Measurements from ENCODE around the gene CPB2. TPM values are rescaled to one million over a fixed set of nuclear protein-coding genes. Genes with fewer than 3 reads are reported as not detected.
A peak's percentile ranks its signal among the peaks of the same experiment; 100 is the strongest.

CPB2 gene
- total and polyA plus RNA-seq, 4 donors = 0.11 to 0.30 (median 0.16) TPM; not detected in 1

GRCh38 chr13:46127358-46128023 is 22.7 kb upstream of the CPB2 start:
- Histone ChIP-seq H3K27me3 (ENCODE audit: control insufficient read depth, insufficient read depth, low read length) (no peaks in the 10 kb centered on the region), H3K36me3 (ENCODE audit: control insufficient read depth, insufficient read depth, low read length) (no peaks in the 10 kb centered on the region), H3K27ac (ENCODE audit: low read depth, low read length) (no peak overlapping the region), H3K4me3 (ENCODE audit: low read depth, low read length) (no peak overlapping the region), H3K9me3 (ENCODE audit: control insufficient read depth, insufficient read depth, low read length) (no peaks in the 10 kb centered on the region), H3K4me1 (ENCODE audit: control insufficient read depth, insufficient read depth, low read length) (no peaks in the 10 kb centered on the region)
- 95% methylated on average over 7 of the region's 7 CpGs for WGBS (ENCODE audit: insufficient coverage)
- no peak for DNase-seq (ENCODE audit: low read depth in 4 of 6, low spot score in 6 of 6)

GRCh38 chr13:46126552-46127357 is 21.9 kb upstream of the CPB2 start:
- H3K36me3 ChIP-seq (ENCODE audit: control insufficient read depth, insufficient read depth, low read length) = no peaks in the 10 kb centered on the region
- 60% methylated on average over 1 of the region's 6 CpGs for WGBS (ENCODE audit: insufficient coverage)
- DNase-seq (ENCODE audit: low read depth in 4 of 6, low spot score in 6 of 6) = peak in 4 of 6 donors; percentile 42 to 90 (median 73)
- no peaks in the 10 kb centered on the region for H3K9me3 ChIP-seq (ENCODE audit: control insufficient read depth, insufficient read depth, low read length)
- H3K27me3 ChIP-seq (ENCODE audit: control insufficient read depth, insufficient read depth, low read length) = no peaks in the 10 kb centered on the region
- H3K4me3 ChIP-seq (ENCODE audit: low read depth, low read length) = no peak overlapping the region
- H3K27ac ChIP-seq (ENCODE audit: low read depth, low read length) = no peak overlapping the region
- no peaks in the 10 kb centered on the region for H3K4me1 ChIP-seq (ENCODE audit: control insufficient read depth, insufficient read depth, low read length)

- H3K27ac ChIP-seq (ENCODE audit: low read depth, low read length) = no peak overlapping the region
- no CpG with 5 or more reads among the region's 2 CpGs for WGBS (ENCODE audit: insufficient coverage)
- no peaks in the 10 kb centered on the region for H3K36me3 ChIP-seq (ENCODE audit: control insufficient read depth, insufficient read depth, low read length)
- H3K4me1 ChIP-seq (ENCODE audit: control insufficient read depth, insufficient read depth, low read length) = no peaks in the 10 kb centered on the region
- H3K27me3 ChIP-seq (ENCODE audit: control insufficient read depth, insufficient read depth, low read length) = no peaks in the 10 kb centered on the region
- no peak overlapping the region for H3K4me3 ChIP-seq (ENCODE audit: low read depth, low read length)
- H3K9me3 ChIP-seq (ENCODE audit: control insufficient read depth, insufficient read depth, low read length) = no peaks in the 10 kb centered on the region
- no peak for DNase-seq (ENCODE audit: low read depth in 4 of 6, low spot score in 6 of 6)
Observed at GRCh38 chr13:46126056-46126455, 21.2 kb upstream of the CPB2 start.

- Histone ChIP-seq H3K9me3 (ENCODE audit: control insufficient read depth, insufficient read depth, low read length) (no peaks in the 10 kb centered on the region), H3K4me1 (ENCODE audit: control insufficient read depth, insufficient read depth, low read length) (no peaks in the 10 kb centered on the region), H3K4me3 (ENCODE audit: low read depth, low read length) (no peak overlapping the region), H3K27ac (ENCODE audit: low read depth, low read length) (no peak overlapping the region), H3K27me3 (ENCODE audit: control insufficient read depth, insufficient read depth, low read length) (no peaks in the 10 kb centered on the region), H3K36me3 (ENCODE audit: control insufficient read depth, insufficient read depth, low read length) (no peaks in the 10 kb centered on the region)
- DNase-seq (ENCODE audit: low read depth in 4 of 6, low spot score in 6 of 6) = no peak
- 70% methylated on average over 5 of the region's 11 CpGs for WGBS (ENCODE audit: insufficient coverage)
Observed at GRCh38 chr13:46124967-46125933, 20.4 kb upstream of the CPB2 start.

GRCh38 chr13:46124531-46124966 is 19.7 kb upstream of the CPB2 start:
- no peaks in the 10 kb centered on the region for H3K4me1 ChIP-seq (ENCODE audit: control insufficient read depth, insufficient read depth, low read length)
- no peaks in the 10 kb centered on the region for H3K27me3 ChIP-seq (ENCODE audit: control insufficient read depth, insufficient read depth, low read length)
- no peaks in the 10 kb centered on the region for H3K9me3 ChIP-seq (ENCODE audit: control insufficient read depth, insufficient read depth, low read length)
- WGBS (ENCODE audit: insufficient coverage) = 85% methylated on average over 10 of the region's 10 CpGs
- no peak for DNase-seq (ENCODE audit: low read depth in 4 of 6, low spot score in 6 of 6)
- no peaks in the 10 kb centered on the region for H3K36me3 ChIP-seq (ENCODE audit: control insufficient read depth, insufficient read depth, low read length)
- no peak overlapping the region for H3K27ac ChIP-seq (ENCODE audit: low read depth, low read length)
- H3K4me3 ChIP-seq (ENCODE audit: low read depth, low read length) = no peak overlapping the region

- Histone ChIP-seq H3K27ac (ENCODE audit: low read depth, low read length) (no peak overlapping the region), H3K27me3 (ENCODE audit: control insufficient read depth, insufficient read depth, low read length) (no peaks in the 10 kb centered on the region), H3K9me3 (ENCODE audit: control insufficient read depth, insufficient read depth, low read length) (no peaks in the 10 kb centered on the region), H3K4me3 (ENCODE audit: low read depth, low read length) (no peak overlapping the region), H3K4me1 (ENCODE audit: control insufficient read depth, insufficient read depth, low read length) (no peaks in the 10 kb centered on the region), H3K36me3 (ENCODE audit: control insufficient read depth, insufficient read depth, low read length) (no peaks in the 10 kb centered on the region)
- DNase-seq (ENCODE audit: low read depth in 4 of 6, low spot score in 6 of 6) = no peak
- WGBS (ENCODE audit: insufficient coverage) = 92% methylated on average over 4 of the region's 7 CpGs
Observed at GRCh38 chr13:46122304-46122703, 17.5 kb upstream of the CPB2 start.

- Histone ChIP-seq H3K27ac (ENCODE audit: low read depth, low read length) (no peak overlapping the region), H3K27me3 (ENCODE audit: control insufficient read depth, insufficient read depth, low read length) (no peaks in the 10 kb centered on the region), H3K4me3 (ENCODE audit: low read depth, low read length) (no peak overlapping the region), H3K4me1 (ENCODE audit: control insufficient read depth, insufficient read depth, low read length) (no peaks in the 10 kb centered on the region), H3K36me3 (ENCODE audit: control insufficient read depth, insufficient read depth, low read length) (no peaks in the 10 kb centered on the region), H3K9me3 (ENCODE audit: control insufficient read depth, insufficient read depth, low read length) (no peaks in the 10 kb centered on the region)
- WGBS (ENCODE audit: insufficient coverage) = 54% methylated on average over 4 of the region's 4 CpGs
- no peak for DNase-seq (ENCODE audit: low read depth in 4 of 6, low spot score in 6 of 6)
Observed at GRCh38 chr13:46121597-46122163, 16.8 kb upstream of the CPB2 start.

- Histone ChIP-seq H3K4me3 (ENCODE audit: low read depth, low read length) (no peak overlapping the region), H3K4me1 (ENCODE audit: control insufficient read depth, insufficient read depth, low read length) (no peaks in the 10 kb centered on the region), H3K27me3 (ENCODE audit: control insufficient read depth, insufficient read depth, low read length) (no peaks in the 10 kb centered on the region), H3K9me3 (ENCODE audit: control insufficient read depth, insufficient read depth, low read length) (no peaks in the 10 kb centered on the region), H3K36me3 (ENCODE audit: control insufficient read depth, insufficient read depth, low read length) (no peaks in the 10 kb centered on the region), H3K27ac (ENCODE audit: low read depth, low read length) (no peak overlapping the region)
- 65% methylated on average over 2 of the region's 2 CpGs for WGBS (ENCODE audit: insufficient coverage)
- peak in 1 of 6 donors; percentile 76 for DNase-seq (ENCODE audit: low read depth in 4 of 6, low spot score in 6 of 6)
Observed at GRCh38 chr13:46121033-46121432, 16.2 kb upstream of the CPB2 start.
